Umbilical cord (tissue), 2 donors: ENCODE data around the gene C19orf25. TPM values are rescaled to one million over a fixed set of nuclear protein-coding genes. Genes with fewer than 3 reads are reported as not detected.

Source experiments
- DNase-seq: peaks from one replicate; pipeline ENCODE4 v3.0.0-alpha.2; 2015; ENCODE audit warnings: low spot score
- total RNA-seq: library from RNA; depleted of rRNA; stranded (reverse); fragments of >200 nt; gene quantifications from one replicate; pipeline ENCODE4 v1.2.3, GENCODE V29; 2014; ENCODE audit warnings: low replicate concordance; ENCODE audit not compliant: insufficient read depth

C19orf25 gene
- total RNA-seq, 1 donor from 2014 or later, result 22.9 TPM

DNA sequence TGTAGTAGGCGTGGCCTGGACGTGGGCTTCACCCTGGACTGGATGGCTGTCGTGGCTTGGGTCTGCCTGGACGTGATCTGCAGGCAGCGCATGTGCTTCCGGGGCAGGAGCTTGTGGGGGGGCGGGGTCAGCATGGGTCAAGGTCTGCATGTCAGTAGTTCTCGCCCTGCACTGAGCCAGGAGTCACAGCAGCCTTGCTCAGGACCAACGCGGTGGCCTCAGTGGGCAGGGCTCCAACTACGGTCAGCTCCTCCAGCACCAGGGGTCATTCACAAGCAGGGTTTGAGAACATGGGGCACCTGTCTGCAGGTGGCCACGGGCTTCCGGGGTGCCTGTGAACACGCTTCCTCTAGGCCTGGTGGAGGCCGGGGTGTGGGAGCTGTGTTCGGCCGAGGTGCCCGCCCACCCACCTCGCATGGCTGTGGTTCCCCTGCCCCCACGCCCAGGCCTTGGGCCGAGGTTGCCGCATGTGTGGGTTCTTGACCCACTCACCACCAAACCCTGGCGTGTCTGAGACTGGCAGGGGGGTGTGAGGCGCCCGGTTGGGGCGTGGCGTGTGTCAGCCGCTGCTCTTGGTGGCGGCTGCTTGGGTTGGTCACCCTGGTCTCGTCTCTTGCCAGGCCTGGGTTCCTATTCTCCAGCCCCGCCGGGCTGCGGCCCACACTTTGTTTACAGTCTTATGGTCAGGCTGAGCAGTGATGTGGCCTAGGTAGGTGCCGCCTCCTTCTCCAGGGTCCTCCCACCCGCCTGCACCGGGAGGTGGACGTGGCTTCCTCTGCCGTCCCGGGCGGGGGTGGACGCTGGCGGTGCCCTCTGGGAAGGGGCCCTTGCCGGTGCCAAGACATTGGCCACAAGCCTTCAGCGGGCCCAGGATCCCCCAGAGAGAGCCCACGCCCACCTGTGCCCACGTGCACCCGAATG lies 45.6 kb downstream of the C19orf25 start:
- DNase-seq, result no peak

DNA sequence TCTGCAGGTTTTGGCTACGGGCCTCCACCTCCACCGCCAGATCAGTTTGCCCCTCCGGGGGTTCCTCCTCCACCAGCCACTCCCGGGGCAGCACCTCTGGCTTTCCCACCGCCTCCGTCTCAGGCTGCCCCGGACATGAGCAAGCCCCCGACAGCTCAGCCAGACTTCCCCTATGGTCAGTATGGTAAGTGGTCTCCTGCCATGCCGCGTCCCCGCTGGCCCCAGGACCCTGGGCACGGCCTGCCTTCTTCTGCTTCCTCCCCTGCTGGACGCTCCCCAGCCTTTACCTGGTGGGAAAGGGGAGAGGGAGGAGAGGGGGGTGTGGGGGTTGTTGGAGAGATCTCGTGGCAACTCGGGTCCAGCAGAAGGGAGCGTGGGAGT lies 46.5 kb downstream of the C19orf25 start:
- DNase-seq, result no peak

- no peak for DNase-seq
Observed at GRCh38 chr19:1431759-1432506, 47.1 kb downstream of the C19orf25 start.

- DNase-seq, result no peak
Observed at GRCh38 chr19:1430246-1430645, 48.8 kb downstream of the C19orf25 start.

DNA sequence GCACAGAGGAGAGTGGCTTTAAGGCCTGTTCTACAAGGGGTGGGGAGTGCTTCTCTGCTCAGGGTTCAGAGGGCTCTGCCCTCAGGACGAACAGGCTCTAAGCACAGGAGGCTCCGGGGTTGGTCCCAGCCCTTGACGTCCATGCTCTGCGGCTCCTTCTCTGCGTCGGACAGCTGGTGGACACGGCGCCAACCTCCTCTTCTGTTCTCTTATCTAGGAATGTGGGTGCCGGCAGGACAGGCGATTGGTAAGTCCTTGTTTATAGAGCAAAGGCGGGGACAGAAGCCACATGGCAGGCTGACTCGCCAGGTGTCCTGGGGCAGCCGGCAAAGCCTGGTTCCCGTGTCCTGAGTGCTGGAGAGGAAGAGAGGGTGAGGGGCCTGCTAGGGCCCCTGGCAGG lies 49.3 kb downstream of the C19orf25 start:
- no peak for DNase-seq

GRCh38 chr19:1428738-1429391 lies 50.1 kb downstream of the C19orf25 start:
- no peak for DNase-seq

DNA sequence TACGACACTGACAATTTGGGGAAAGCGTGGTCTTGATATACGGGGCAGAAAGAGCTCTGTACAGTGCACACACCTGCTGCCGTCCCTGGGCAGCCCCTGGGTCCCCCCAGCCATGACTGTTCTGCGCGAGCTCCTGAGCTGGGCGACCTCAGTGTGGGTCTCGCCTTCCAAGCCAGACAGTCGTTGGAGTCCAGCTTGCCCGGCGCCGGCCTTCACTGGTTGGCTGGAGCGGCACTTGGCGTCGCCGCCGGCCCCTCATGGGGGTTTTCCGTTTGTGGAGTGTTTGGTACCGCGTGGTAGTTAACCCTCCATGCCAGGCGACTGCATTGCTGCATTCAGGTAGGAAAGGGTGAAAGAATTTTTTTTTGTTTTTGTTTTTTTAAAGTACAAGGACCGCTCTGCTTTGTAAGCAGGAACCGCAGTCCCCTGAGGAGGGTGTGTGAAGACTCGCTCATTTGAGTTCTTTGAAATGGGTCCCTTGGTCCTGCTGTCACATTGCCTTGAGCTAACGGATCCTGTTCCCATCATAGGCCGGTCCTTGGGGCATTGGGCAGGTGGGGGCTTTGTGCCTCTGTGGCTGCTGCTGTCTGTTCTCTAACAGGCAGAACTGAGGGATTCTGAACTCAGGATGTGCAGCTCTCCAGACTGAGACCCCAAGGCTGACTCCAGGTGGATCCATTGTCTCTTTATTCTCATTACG lies 51.6 kb downstream of the C19orf25 start:
- no peak for DNase-seq

DNA sequence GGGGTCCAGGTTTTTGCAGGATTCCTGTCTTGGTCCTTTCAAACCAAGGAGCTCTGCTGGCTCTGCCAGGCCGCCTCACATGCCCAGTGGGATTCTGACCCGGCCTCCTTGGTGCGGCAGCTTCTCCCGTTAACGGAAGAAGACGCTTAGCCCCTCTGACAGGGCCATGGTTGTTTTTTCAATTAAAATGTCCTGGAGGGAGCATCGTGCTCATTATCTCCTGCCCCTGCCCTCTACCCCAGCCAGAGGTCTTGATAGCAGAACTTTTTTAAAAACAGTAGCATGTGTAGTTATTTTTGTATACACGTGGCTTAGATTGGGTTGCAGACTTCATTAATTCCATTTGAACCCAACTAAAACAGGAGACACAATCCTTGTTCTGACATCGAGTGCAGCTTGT lies 52.3 kb downstream of the C19orf25 start:
- DNase-seq, result no peak

DNA sequence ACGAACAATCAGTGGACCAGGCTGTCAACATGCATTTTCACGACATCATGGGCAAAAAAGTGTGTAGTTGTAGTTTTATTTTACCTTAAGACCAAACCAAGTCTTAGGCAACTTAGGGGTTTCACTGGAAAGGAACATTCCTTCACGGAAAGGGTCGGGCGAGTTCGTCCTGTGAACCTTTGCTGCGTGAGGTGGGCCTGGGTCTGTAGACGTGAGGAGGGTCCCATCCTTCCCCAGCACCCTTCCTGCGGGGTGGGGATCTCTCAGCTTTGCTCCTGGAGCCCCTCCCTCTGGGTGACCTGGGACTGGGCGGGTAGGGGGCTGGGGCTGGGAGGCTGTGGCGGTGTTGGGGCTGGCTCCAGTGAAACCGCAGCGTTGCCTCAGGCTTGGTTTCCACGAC lies 53.1 kb downstream of the C19orf25 start:
- DNase-seq, result no peak

DNA sequence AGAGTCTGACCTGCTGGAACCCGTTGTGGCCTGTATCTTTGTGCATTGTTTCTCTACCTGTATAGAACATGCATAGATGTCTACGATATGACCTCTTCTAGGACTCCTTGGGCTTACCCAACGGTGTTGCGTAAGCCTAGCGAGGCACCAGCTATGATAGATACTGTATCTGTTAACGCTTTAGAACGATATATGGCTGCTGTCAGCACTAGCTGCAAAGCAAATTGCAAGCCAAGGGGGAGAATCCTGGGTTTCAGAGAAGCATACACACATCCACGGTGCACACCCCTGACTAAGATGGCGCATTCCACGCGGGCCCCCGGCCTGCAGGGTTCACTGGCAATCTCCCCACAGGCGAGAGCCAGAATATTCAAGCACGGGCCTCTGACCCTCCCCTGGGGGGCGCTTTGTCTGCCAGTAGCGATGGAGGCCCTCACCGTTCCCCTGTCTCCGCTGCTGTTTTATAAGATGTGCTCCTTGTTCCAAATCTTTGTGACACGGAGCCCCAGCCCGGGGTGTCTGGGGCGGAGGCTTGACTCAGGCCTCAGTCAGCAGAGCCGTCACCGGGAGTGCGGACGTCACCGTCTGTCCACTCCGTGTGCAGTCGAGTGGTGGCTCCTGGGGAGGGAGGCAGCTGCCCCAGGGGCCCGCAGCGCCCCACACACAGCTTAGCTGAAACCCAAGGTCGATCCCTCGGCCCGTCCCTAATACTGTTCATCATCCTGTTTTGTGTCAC lies 53.7 kb downstream of the C19orf25 start:
- DNase-seq, result peak; percentile 39

DNA sequence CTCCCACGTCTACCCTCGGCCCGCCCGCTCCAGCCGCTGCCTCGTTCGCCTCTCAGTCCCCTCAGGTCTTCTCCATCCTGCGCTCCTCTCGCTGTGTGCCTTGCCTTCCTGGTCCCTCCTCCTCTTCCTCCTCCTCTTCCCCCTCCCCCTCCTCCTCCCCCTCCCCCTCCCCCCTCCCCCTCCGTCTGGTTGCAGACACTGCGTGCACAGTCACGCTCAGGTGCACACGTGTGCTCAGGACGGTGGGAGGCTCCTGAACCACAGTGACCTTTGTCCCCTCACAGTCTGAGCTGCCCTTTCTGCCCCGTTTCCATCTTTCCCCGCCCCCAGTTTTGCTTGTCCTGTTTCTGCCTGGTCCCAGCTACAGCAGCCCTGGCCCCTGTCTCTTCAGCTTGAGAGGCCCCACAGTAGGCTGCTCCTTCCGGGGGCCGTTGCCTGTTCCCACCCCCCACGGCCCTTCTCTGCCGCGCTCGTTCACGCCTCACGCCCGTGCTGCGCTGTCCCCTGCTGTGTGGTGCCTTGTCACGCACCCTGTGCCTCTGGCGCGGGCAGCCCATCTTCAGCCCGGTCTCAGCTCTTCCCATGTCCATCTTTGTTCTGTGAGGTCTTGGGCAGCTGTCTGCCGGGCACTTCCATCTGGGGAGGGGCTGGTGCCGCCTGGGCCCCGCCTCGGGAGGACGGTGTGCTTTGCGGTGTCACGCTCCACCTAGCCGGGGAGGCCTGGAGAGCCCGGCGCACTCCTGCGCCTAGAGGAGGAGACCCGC lies 54.6 kb downstream of the C19orf25 start:
- DNase-seq, result no peak

DNA sequence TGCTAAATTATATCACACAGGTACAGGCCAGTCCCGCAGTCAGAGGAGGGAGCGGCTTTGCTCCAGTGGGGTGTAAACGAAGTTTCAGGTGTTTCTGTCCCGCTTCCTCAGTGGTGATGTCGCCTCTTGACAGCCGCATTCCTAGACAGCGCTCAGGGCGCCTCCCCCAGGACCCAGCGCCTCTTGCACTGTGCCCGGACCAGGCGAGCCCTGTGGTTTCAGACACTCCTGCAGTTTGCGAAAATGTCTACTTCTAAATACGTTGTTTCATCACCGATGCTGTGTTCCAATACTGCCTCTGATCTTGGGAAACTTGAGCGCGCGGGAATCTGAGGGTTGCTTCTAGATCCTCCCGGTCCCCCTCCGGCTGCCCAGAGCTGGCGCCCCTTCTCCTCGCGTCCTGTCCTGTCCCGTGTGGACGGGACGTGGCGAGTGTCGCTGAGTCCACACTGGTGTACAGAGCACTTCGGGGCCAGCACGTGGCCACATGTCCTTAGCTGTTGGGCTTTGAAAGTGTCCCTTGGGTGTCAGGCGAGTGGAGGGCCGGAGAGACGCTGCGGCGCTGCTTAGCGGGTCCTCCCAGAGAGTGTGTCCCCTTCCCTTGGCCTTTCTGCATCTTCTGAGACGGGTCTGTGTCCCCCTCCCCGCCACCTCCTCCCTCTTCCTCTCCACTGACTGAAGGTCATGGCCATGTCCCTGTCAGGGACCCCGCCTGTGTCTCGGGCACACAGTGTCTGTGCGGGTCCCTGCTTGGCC lies 55.4 kb downstream of the C19orf25 start:
- DNase-seq, result no peak

Other genes with a start within 250 kb of the C19orf25 start
- not detected for gene CBARP, start 241.2 kb downstream of the C19orf25 start, total RNA-seq
- gene ATP5F1D, start 237.5 kb downstream of the C19orf25 start, total RNA-seq, result 24.8 TPM
- 16.6 TPM for gene MIDN, start 230.6 kb downstream of the C19orf25 start, total RNA-seq
- gene CIRBP, start 209.9 kb downstream of the C19orf25 start, total RNA-seq, result 319 TPM
- gene FAM174C, start 203.7 kb downstream of the C19orf25 start, total RNA-seq, result 1.7 TPM
- not detected for gene EFNA2, start 193.3 kb downstream of the C19orf25 start, total RNA-seq
- gene NDUFS7, start 95.3 kb downstream of the C19orf25 start, total RNA-seq, result 29.1 TPM
- gene GAMT, start 77.7 kb downstream of the C19orf25 start, total RNA-seq, result 13.7 TPM
- 30.8 TPM for gene DAZAP1, start 71.6 kb downstream of the C19orf25 start, total RNA-seq
- gene RPS15, start 40.8 kb downstream of the C19orf25 start, total RNA-seq, result 212 TPM
- 0.72 TPM for gene APC2, start 29.1 kb downstream of the C19orf25 start, total RNA-seq
- gene PCSK4, start 11.1 kb upstream of the C19orf25 start, total RNA-seq, result 1.9 TPM
- 1.4 TPM for gene REEP6, start 12.0 kb upstream of the C19orf25 start, total RNA-seq
- gene ADAMTSL5, start 33.8 kb upstream of the C19orf25 start, total RNA-seq, result 5.1 TPM
- not detected for gene PLK5, start 44.9 kb upstream of the C19orf25 start, total RNA-seq
- gene MEX3D, start 89.1 kb upstream of the C19orf25 start, total RNA-seq, result 50.3 TPM
- 76.1 TPM for gene MBD3, start 113.7 kb upstream of the C19orf25 start, total RNA-seq
- 86.2 TPM for gene UQCR11, start 126.2 kb upstream of the C19orf25 start, total RNA-seq
- 18.5 TPM for gene TCF3, start 173.4 kb upstream of the C19orf25 start, total RNA-seq